K562 (cell line): ENCODE data around the gene LPIN1. TPM values are rescaled to one million over a fixed set of nuclear protein-coding genes. Genes with fewer than 3 reads are reported as not detected.
A peak's percentile ranks its signal among the peaks of the same experiment; 100 is the strongest.

Source experiments
- ATAC-seq: fragments of 200-7000 bp; cut with Tn5 transposase; 3 replicates; pipeline ENCODE4 v1.9.1; 2020; ENCODE audit warnings: moderate library complexity
- BruUV-seq: library from RNA; stranded (reverse); fragments of 400-500 nt; replicated peaks from 2 replicates; lab custom pipeline; 2021; lab: Mats Ljungman, UMichigan
- CTCF ChIA-PET: fragments of 300-600 bp; formaldehyde crosslinking; extraction: SDS; loops from one replicate; lab custom pipeline; 2021; ENCODE audit warnings: low intra/inter-chr PET ratio; lab: Yijun Ruan, JAX
- POLR2A ChIA-PET: fragments of 300-600, 350-650 bp; sonication (Branson Sonifier 250); formaldehyde crosslinking; extraction: SDS; loops from one replicate; lab custom pipeline; 2021; ENCODE audit warnings: antibody characterized with exemption, inconsistent platforms; lab: Yijun Ruan, JAX
- DNase-seq, 4 experiments: peaks; one replicate each; pipeline versions ENCODE4 v3.0.0 to v3.0.0-alpha.2; 2011 to 2018; ENCODE audit warnings: low spot score in 3 of 4, mixed read lengths in 3 of 4; ENCODE audit errors: extremely low read depth in 1 of 4
- FAIRE-seq: peaks from 2 replicates; lab custom pipeline; 2011; peaks lifted over from hg19 to GRCh38; lab: Jason Lieb, UNC
- H2AFZ ChIP-seq: 2 replicates; pipeline ENCODE4 v1.6.0; 2011; ENCODE audit warnings: low read depth, low read length, control low read depth, inconsistent platforms
- H3K27ac ChIP-seq: fragments of 200-600 bp; 3 replicates; pipeline ENCODE4 v1.8.0; 2011; ENCODE audit warnings: low read depth, mild to moderate bottlenecking, control low read depth, inconsistent platforms, low read length, moderate library complexity, mixed read lengths; ENCODE audit errors: extremely low read depth
- H3K27me3 ChIP-seq, 2 experiments: fragments of 300-600 bp in 1 of 2; 2 replicates in 1 of 2; 3 replicates in 1 of 2; pipeline versions ENCODE4 v1.6.0 to v1.8.0; 2011; ENCODE audit warnings: inconsistent platforms in 2 of 2, low read length in 2 of 2, mild to moderate bottlenecking in 1 of 2, mixed read lengths in 1 of 2, moderate library complexity in 1 of 2; ENCODE audit not compliant: control insufficient read depth in 2 of 2, insufficient read depth in 2 of 2
- H3K36me3 ChIP-seq: fragments of 300-600 bp; 3 replicates; pipeline ENCODE4 v1.8.0; 2011; ENCODE audit warnings: mild to moderate bottlenecking, low read length, inconsistent platforms; ENCODE audit not compliant: control insufficient read depth, insufficient read depth
- H3K4me1 ChIP-seq, 2 experiments: fragments of 200-600 bp in 1 of 2; replicated peaks in 1 of 2; 2 replicates in 1 of 2; 3 replicates in 1 of 2; pipeline versions ENCODE4 v1.5.1 to v1.8.0; 2011; ENCODE audit warnings: inconsistent platforms in 2 of 2, low read length in 2 of 2, mild to moderate bottlenecking in 1 of 2, mixed read lengths in 1 of 2, moderate library complexity in 1 of 2; ENCODE audit not compliant: control insufficient read depth in 2 of 2, insufficient read depth in 2 of 2
- H3K4me2 ChIP-seq: 2 replicates; pipeline ENCODE4 v1.6.1; 2011; ENCODE audit warnings: low read length, control low read depth, inconsistent platforms, mixed read lengths; ENCODE audit not compliant: insufficient read depth
- H3K4me3 ChIP-seq: fragments of 200-600 bp; sonication (generic), shearing (Covaris generic); 2 replicates; pipeline ENCODE4 v1.5.1; 2016; ENCODE audit warnings: control low read depth, inconsistent platforms
- H3K79me2 ChIP-seq: fragments of 200-600 bp; 3 replicates; pipeline ENCODE4 v1.8.0; 2011; ENCODE audit warnings: low read length, inconsistent platforms; ENCODE audit not compliant: control insufficient read depth, insufficient read depth
- H3K9ac ChIP-seq, 2 experiments: 2 replicates each; pipeline versions ENCODE4 v1.6.0 to v1.6.1; 2011; ENCODE audit warnings: low read depth in 2 of 2, low read length in 2 of 2, control low read depth in 1 of 2, inconsistent platforms in 1 of 2, mild to moderate bottlenecking in 1 of 2, mixed read lengths in 1 of 2; ENCODE audit not compliant: insufficient read depth in 1 of 2
- H3K9me1 ChIP-seq: one replicate; pipeline ENCODE4 v1.6.0; 2011; ENCODE audit warnings: inconsistent platforms, mild to moderate bottlenecking, low read length, moderate library complexity; ENCODE audit not compliant: control insufficient read depth, insufficient read depth
- H3K9me3 ChIP-seq: replicated peaks from 2 replicates; pipeline ENCODE4 v1.5.1; 2011; ENCODE audit warnings: low read depth, low read length, inconsistent platforms; ENCODE audit not compliant: control insufficient read depth, insufficient read depth
- H4K20me1 ChIP-seq: replicated peaks from 2 replicates; pipeline ENCODE4 v1.6.1; 2011; ENCODE audit warnings: low read length, inconsistent platforms, mixed read lengths; ENCODE audit not compliant: control insufficient read depth, insufficient read depth
- CBX3 ChIP-seq, 2 experiments: IDR thresholded peaks; 1 replicate in 1 of 2; 2 replicates in 1 of 2; pipeline ENCODE4 v1.6.1; 2012; ENCODE audit warnings: inconsistent platforms in 2 of 2, low read length in 2 of 2, borderline replicate concordance in 1 of 2, control low read depth in 1 of 2
- EGR1 ChIP-seq: fragments of 450-650 bp; conservative IDR thresholded peaks from 2 replicates; pipeline ENCODE4 v1.6.1; 2017; ENCODE audit warnings: mild to moderate bottlenecking
- KLF10 ChIP-seq: fragments of 250-450 bp; sonication (Bioruptor Pico); IDR thresholded peaks from 2 replicates; pipeline ENCODE4 v1.6.1; 2021; ENCODE audit warnings: matching md5 sums
- PML ChIP-seq: IDR thresholded peaks from 2 replicates; pipeline ENCODE4 v1.6.1; 2012; ENCODE audit warnings: low read length, inconsistent platforms
- SREBF1 ChIP-seq: fragments of 150-350 bp; IDR thresholded peaks from 2 replicates; pipeline ENCODE4 v1.6.1; 2014; ENCODE audit warnings: antibody characterized with exemption, low read depth, low read length, borderline replicate concordance
- ZNF384 ChIP-seq: IDR thresholded peaks from 2 replicates; pipeline ENCODE4 v1.6.1; 2012; ENCODE audit warnings: low read depth, low read length, improper control_type of control experiment
- ZSCAN32 ChIP-seq: fragments of 450-650 bp; formaldehyde crosslinking; IDR thresholded peaks from 2 replicates; pipeline ENCODE4 v1.4.0; 2020; ENCODE audit warnings: mild to moderate bottlenecking, moderate library complexity
- WGBS: fragments of 100-300 bp; shearing (Covaris generic); methylation state at CpG from one replicate; pipeline ENCODE4 v1.1.6; 2016; ENCODE audit warnings: low coverage, mixed read lengths; ENCODE audit not compliant: insufficient coverage; ENCODE audit errors: missing lambda C conversion rate; 5-methylcytosine and 5-hydroxymethylcytosine counted together
- in situ Hi-C: fragments of 300-500 bp; cut with MboI; formaldehyde crosslinking; loops from 4 replicates; pipeline ENCODE4 v1.15.0; 2018; ENCODE audit warnings: inconsistent platforms, mixed read lengths
- intact Hi-C: fragments of 100-400 bp; cut with micrococcal nuclease; formaldehyde crosslinking; loops from 2 replicates; pipeline ENCODE4 v1.14.2; 2022
- polyA plus RNA-seq, 8 experiments: library from polyadenylated mRNA; depleted of rRNA in 4 of 8; stranded (reverse) in 5 of 8; unstranded in 3 of 8; fragments of >200 nt; fragmentation: Nextera tagmentation in 2 of 8; fragmentation: Illumina TruSeq in 1 of 8; extraction: Ambion mirVana in 2 of 8; extraction: Trizol in 1 of 8; gene quantifications; 2 replicates each; pipeline versions ENCODE4 v1.2.1 to v1.2.3, GENCODE V29; 2011 to 2014; ENCODE audit warnings: inconsistent platforms in 1 of 8, missing spikeins in 1 of 8
- total RNA-seq, 7 experiments: library from RNA; depleted of rRNA in 6 of 7; stranded (reverse); fragments of >200 nt in 6 of 7; fragmentation: Illumina TruSeq in 2 of 7; extraction: Trizol in 2 of 7; gene quantifications; 2 replicates each; pipeline versions ENCODE4 v1.2.1 to v1.2.3, GENCODE V29; 2011 to 2021; ENCODE audit warnings: low replicate concordance in 1 of 7
- TF ChIP-seq, protein P1 (sequence below): sonication (generic); IDR thresholded peaks from 2 replicates; pipeline ENCODE4 v1.6.1; 2016

The LPIN1 gene
- total and polyA plus RNA-seq, 9 of the 15 experiments (the other 6 are each of a cell fraction or from before 2014, with no cell fraction given) = 9.2 to 84.0 (median 27.8) TPM

GRCh38 chr2:11863513-11864328, 117.3 kb downstream of the LPIN1 start (continued):
- TF ChIP-seq CBX3 (IDR thresholded peaks at IDR 0.05; ENCODE audit: borderline replicate concordance in 1 of 2, low read length in 2 of 2) (no peak), KLF10 (CRISPR knock-in tag) (no peak), PML (no peak; the same call in 1 of the 2 replicates), EGR1 (peak; percentile 40), ZNF384 (peak; percentile 83), SREBF1 (no peak)

DNA sequence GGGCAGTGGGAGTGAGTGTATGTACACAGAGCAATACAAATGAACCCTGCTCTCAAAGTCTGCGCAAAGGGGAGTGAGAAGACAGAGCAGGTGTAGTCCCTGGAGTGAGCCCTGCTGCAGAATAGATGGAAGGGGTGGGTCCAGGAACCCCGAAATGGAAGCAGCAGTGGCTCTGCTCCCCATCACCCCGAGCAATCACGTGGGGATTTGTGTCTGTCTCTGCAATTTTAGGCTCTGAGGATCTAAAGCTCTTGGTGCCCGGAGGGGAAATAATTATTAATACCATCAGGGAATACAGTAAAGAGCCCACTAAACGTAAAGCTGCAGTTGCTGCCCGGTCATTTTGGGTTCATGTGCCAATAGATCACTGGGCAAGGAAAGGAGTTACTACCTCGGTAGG, 118.3 kb downstream of the LPIN1 start:
- Histone ChIP-seq H3K4me2 (no peak overlapping the region), H4K20me1 (no peaks in the 10 kb centered on the region), H3K4me1 (peaks cover 12 to 53% of the 10 kb centered on the region in 2 experiments), H3K27me3 (no peaks in the 10 kb centered on the region), H3K9me3 (no peaks in the 10 kb centered on the region), H3K9me1 (no peaks in the 10 kb centered on the region), H3K9ac (no peak overlapping the region), H3K4me3 (no peak overlapping the region), H3K79me2 (no peaks in the 10 kb centered on the region), H3K36me3 (no peaks in the 10 kb centered on the region), H2AFZ (no peak overlapping the region), H3K27ac (no peak overlapping the region)
- ChIA-PET CTCF (no interaction called here), POLR2A (no interaction called here)
- intact Hi-C loops = loop anchor here (5.0 kb wide), 1 partner anchor 38 kb away; no protein-coding TSS in a partner anchor
- in situ Hi-C loops = loop anchor here (5.0 kb wide), 1 partner anchor 68 kb away; no protein-coding TSS in a partner anchor
- ATAC-seq (no peak), FAIRE-seq (no peak), DNase-seq (no peak)
- BruUV-seq = no TSS peak
- no peak for TF ChIP-seq ZSCAN32 (CRISPR knock-in tag)
- TF ChIP-seq, protein P1, sequence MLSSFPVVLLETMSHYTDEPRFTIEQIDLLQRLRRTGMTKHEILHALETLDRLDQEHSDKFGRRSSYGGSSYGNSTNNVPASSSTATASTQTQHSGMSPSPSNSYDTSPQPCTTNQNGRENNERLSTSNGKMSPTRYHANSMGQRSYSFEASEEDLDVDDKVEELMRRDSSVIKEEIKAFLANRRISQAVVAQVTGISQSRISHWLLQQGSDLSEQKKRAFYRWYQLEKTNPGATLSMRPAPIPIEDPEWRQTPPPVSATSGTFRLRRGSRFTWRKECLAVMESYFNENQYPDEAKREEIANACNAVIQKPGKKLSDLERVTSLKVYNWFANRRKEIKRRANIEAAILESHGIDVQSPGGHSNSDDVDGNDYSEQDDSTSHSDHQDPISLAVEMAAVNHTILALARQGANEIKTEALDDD = no peak
- 82% methylated on average over 8 of the region's 8 CpGs for WGBS
